ENCODE data around the gene ZSWIM9. TPM values are rescaled to one million over a fixed set of nuclear protein-coding genes. Genes with fewer than 3 reads are reported as not detected.

Gene ZSWIM9
- polyA plus RNA-seq, 1 of the 3 experiments (the other 2 are of a cell fraction), result 2.2 TPM

GRCh38 chr19:48203222-48203793, 32.8 kb downstream of the ZSWIM9 start:
- Histone ChIP-seq H3K79me2 (ENCODE audit: insufficient read depth) (peaks cover 15% of the 10 kb centered on the region; the same call in 1 of the 2 replicates), H3K27ac (ENCODE audit: low read depth in 2 of 2, low read length in 1 of 2) (peak overlapping the region; percentile 49 to 85; a peak in 3 of 4 replicates), H3F3A (replicated peaks; ENCODE audit: insufficient read depth) (peaks cover 13% of the 10 kb centered on the region), H2AFZ (ENCODE audit: low read depth) (peak overlapping the region; percentile 94), H3K4me3 (ENCODE audit: low read depth in 2 of 2, low read length in 1 of 2) (peak overlapping the region; percentile 66 to 87), H3K9me3 (no peaks in the 10 kb centered on the region), H3K4me1 (ENCODE audit: control insufficient read depth in 1 of 2, insufficient read depth in 2 of 2, low read depth in 1 of 2, low read length in 1 of 2) (peaks cover 0 to 2% of the 10 kb centered on the region in 2 experiments; a peak in 2 of 4 replicates), H3K4me2 (peak overlapping the region; percentile 86), H3K36me3 (replicated peaks in 1 of 2; ENCODE audit: control insufficient read depth in 1 of 2, insufficient read depth in 2 of 2, low read length in 1 of 2) (no peaks in the 10 kb centered on the region), H3K9me2 (no peaks in the 10 kb centered on the region), H4K20me1 (ENCODE audit: insufficient read depth) (no peaks in the 10 kb centered on the region), H3K27me3 (ENCODE audit: insufficient read depth) (no peaks in the 10 kb centered on the region), H3K9ac (peak overlapping the region; percentile 83)
- TF ChIP-seq USF1 (IDR thresholded peaks at IDR 0.05; ENCODE audit: borderline replicate concordance, low read depth), result peak; percentile 71; the same call in 1 of the 2 replicates
- no peak for TF ChIP-seq MEF2A (IDR thresholded peaks at IDR 0.05; ENCODE audit: borderline replicate concordance, low read depth)
- no peak for TF ChIP-seq RFX5 (IDR thresholded peaks at IDR 0.05; ENCODE audit: low read length)
- TF ChIP-seq ELF1 (IDR thresholded peaks at IDR 0.05), result no peak
- TF ChIP-seq MAX (IDR thresholded peaks at IDR 0.05; ENCODE audit: low read depth), result no peak
- no peak for TF ChIP-seq TCF12 (IDR thresholded peaks at IDR 0.05)
- no peak for DNase-seq
- ChIA-PET POLR2A (interaction anchor here (0.5 to 2.2 kb wide), 11 partner anchors 9 to 1277 kb away, joined by 3 to 11 read pairs (median 3); partner anchors contain the start of genes BCAT2, CARD8, PLA2G4C and SYNGR4), CTCF (interaction anchor here (0.9 to 3.5 kb wide), 7 partner anchors 9 to 63 kb away, joined by 3 to 16 read pairs (median 7); partner anchors contain the start of genes CARD8, LIG1 and ZSWIM9)
- 6% methylated on average over 5 of the region's 5 CpGs for WGBS (ENCODE audit: low lambda C conversion rate)

GRCh38 chr19:48203794-48204628, 33.5 kb downstream of the ZSWIM9 start:
- ChIA-PET POLR2A (interaction anchor here (0.5 to 2.2 kb wide), 12 partner anchors 8 to 1277 kb away, joined by 3 to 11 read pairs (median 3); partner anchors contain the start of genes BCAT2, CARD8, PLA2G4C and SYNGR4), CTCF (interaction anchor here (0.9 to 3.5 kb wide), 7 partner anchors 10 to 62 kb away, joined by 3 to 16 read pairs (median 7); partner anchors contain the start of genes CARD8, LIG1 and ZSWIM9)
- Histone ChIP-seq H3K27me3 (ENCODE audit: insufficient read depth) (no peaks in the 10 kb centered on the region), H3K4me3 (ENCODE audit: low read depth in 2 of 2, low read length in 1 of 2) (peak overlapping the region; percentile 66 to 87), H3K36me3 (replicated peaks in 1 of 2; ENCODE audit: control insufficient read depth in 1 of 2, insufficient read depth in 2 of 2, low read length in 1 of 2) (no peaks in the 10 kb centered on the region), H2AFZ (ENCODE audit: low read depth) (peak overlapping the region; percentile 97), H3K79me2 (ENCODE audit: insufficient read depth) (peaks cover 15% of the 10 kb centered on the region; the same call in 1 of the 2 replicates), H3K27ac (ENCODE audit: low read depth in 2 of 2, low read length in 1 of 2) (peak overlapping the region; percentile 49 to 85), H3K4me1 (ENCODE audit: control insufficient read depth in 1 of 2, insufficient read depth in 2 of 2, low read depth in 1 of 2, low read length in 1 of 2) (peaks cover 0 to 2% of the 10 kb centered on the region in 2 experiments; a peak in 2 of 4 replicates), H3K9me3 (no peaks in the 10 kb centered on the region), H4K20me1 (ENCODE audit: insufficient read depth) (no peaks in the 10 kb centered on the region), H3K9ac (peak overlapping the region; percentile 83), H3K9me2 (no peaks in the 10 kb centered on the region), H3F3A (replicated peaks; ENCODE audit: insufficient read depth) (peaks cover 9% of the 10 kb centered on the region), H3K4me2 (peak overlapping the region; percentile 86)
- DNase-seq, result peak; percentile 93
- peak; percentile 97 for TF ChIP-seq NRF1 (IDR thresholded peaks at IDR 0.05; ENCODE audit: low read depth, low read length)
- TF ChIP-seq MXI1 (IDR thresholded peaks at IDR 0.05; ENCODE audit: low read depth, low read length), result peak; percentile 77; the same call in 1 of the 2 replicates
- TF ChIP-seq CHD2 (IDR thresholded peaks at IDR 0.05; ENCODE audit: low read length, partially characterized antibody), result peak; percentile 37
- no peak for TF ChIP-seq RXRA (IDR thresholded peaks at IDR 0.05; ENCODE audit: borderline replicate concordance, low read depth)
- TF ChIP-seq RFX5 (IDR thresholded peaks at IDR 0.05; ENCODE audit: low read length), result peak; percentile 8; the same call in 1 of the 2 replicates
- TF ChIP-seq TEAD4 (IDR thresholded peaks at IDR 0.05; ENCODE audit: borderline replicate concordance, insufficient read depth), result no peak
- peak; percentile 67; the same call in 1 of the 2 replicates for TF ChIP-seq POLR2AphosphoS5 (IDR thresholded peaks at IDR 0.05; ENCODE audit: low read depth, low read length)
- TF ChIP-seq IRF3 (IDR thresholded peaks at IDR 0.05; ENCODE audit: low read depth, low read length), result no peak
- no peak for TF ChIP-seq EZH2phosphoT487 (IDR thresholded peaks at IDR 0.05; ENCODE audit: borderline replicate concordance, low read depth)
- TF ChIP-seq RCOR1 (IDR thresholded peaks at IDR 0.05; ENCODE audit: low read length), result no peak
- TF ChIP-seq SIN3A (IDR thresholded peaks at IDR 0.05; ENCODE audit: borderline replicate concordance, low read depth, low read length), result peak; percentile 29; the same call in 1 of the 2 replicates
- TF ChIP-seq MAX (IDR thresholded peaks at IDR 0.05; ENCODE audit: low read depth), result peak; percentile 73
- TF ChIP-seq TAF1 (IDR thresholded peaks at IDR 0.05; ENCODE audit: borderline replicate concordance, low read depth, low read length), result peak; percentile 80
- no peak for TF ChIP-seq EP300 (IDR thresholded peaks at IDR 0.05; ENCODE audit: borderline replicate concordance in 1 of 2, low read depth in 1 of 2, low read length in 1 of 2)
- 1% methylated on average over 19 of the region's 34 CpGs for WGBS (ENCODE audit: low lambda C conversion rate)

Measured in SK-N-SH (cell line).